Ammon's horn (tissue), 1 donor: ENCODE measurements around the gene YTHDC2.
"Not testable (repeated sequence)": the region's sequence is repeated elsewhere in the genome, so short reads cannot be mapped to it uniquely, and the experiment has no call there.

ENCODE experiments used
- DNase-seq: peaks from one replicate; pipeline ENCODE4 v3.0.0-alpha.2; 2016; ENCODE audit warnings: low spot score

The YTHDC2 gene

GRCh38 chr5:113603246-113603645 is 89.8 kb downstream of the YTHDC2 start:
- not testable (repeated sequence) for DNase-seq

- DNase-seq, result peak; percentile 79
Observed at GRCh38 chr5:113606298-113607134, 93.0 kb downstream of the YTHDC2 start.

- no peak for DNase-seq
Observed at GRCh38 chr5:113607361-113607760, 93.9 kb downstream of the YTHDC2 start.

- DNase-seq, result no peak
Observed at GRCh38 chr5:113608113-113608596, 94.7 kb downstream of the YTHDC2 start.

- DNase-seq, result peak; percentile 52
Observed at GRCh38 chr5:113612060-113612496, 98.6 kb downstream of the YTHDC2 start.

- DNase-seq, result no peak
Observed at GRCh38 chr5:113614191-113614590, 100.7 kb downstream of the YTHDC2 start.

GRCh38 chr5:113615708-113616107 is 102.2 kb downstream of the YTHDC2 start:
- DNase-seq, result no peak

- DNase-seq, result no peak
Observed at GRCh38 chr5:113617191-113617796, 103.8 kb downstream of the YTHDC2 start.

- no peak for DNase-seq
Observed at GRCh38 chr5:113632996-113633395, 119.5 kb downstream of the YTHDC2 start.

GRCh38 chr5:113634957-113635356 is 121.5 kb downstream of the YTHDC2 start:
- DNase-seq, result no peak

GRCh38 chr5:113641715-113642114 is 128.2 kb downstream of the YTHDC2 start:
- no peak for DNase-seq
